Suprapubic skin (tissue), 3 donors: ENCODE measurements around the gene WDR6.

Experiments used
- CTCF ChIP-seq, 2 donors: fragments of 200-600 bp in 1 of 2; fragments of 450-650 bp in 1 of 2; sonication (generic) in 1 of 2; IDR thresholded peaks; one replicate each; pipeline ENCODE4 v1.5.1; 2016 to 2019; ENCODE audit warnings: antibody characterized with exemption in 2 of 2, mild to moderate bottlenecking in 1 of 2, moderate library complexity in 1 of 2
- EP300 ChIP-seq: sonication (generic); formaldehyde crosslinking; IDR thresholded peaks from one replicate; pipeline ENCODE4 v1.6.1; 2017; ENCODE audit warnings: antibody characterized with exemption

- no peak for TF ChIP-seq CTCF (IDR thresholded peaks at IDR 0.05)
- TF ChIP-seq EP300, result no peak
Measured at GRCh38 chr3:48970586-48970985, 36.6 kb upstream of the WDR6 start.
